ENCODE results near the gene ZFYVE19. TPM values are rescaled to one million over a fixed set of nuclear protein-coding genes. Genes with fewer than 3 reads are reported as not detected.

ZFYVE19 gene
- total and polyA plus RNA-seq, 2 donors (not counting 1 experiment from before 2014, with no cell fraction given): 14.1 to 21.3 TPM

DNA sequence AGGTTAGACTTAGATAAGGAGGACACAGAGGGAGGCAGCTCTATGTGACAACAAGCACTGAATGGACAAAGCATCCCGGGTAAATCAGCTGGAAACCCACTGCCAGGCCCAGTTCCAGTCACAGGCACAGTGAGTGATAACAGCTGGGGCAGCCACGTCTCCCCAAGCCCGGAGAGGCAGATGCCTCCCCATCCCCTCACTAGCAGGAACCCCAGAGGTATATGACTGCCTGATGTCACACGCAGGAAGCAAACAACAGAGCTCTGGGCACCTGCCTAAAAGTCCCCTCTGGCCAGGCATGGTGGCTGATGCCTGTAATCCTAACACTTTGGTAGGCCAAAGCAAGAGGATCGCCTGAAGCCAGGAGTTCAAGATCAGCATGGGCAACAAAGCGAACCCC lies 18.9 kb upstream of the ZFYVE19 start:
- Histone ChIP-seq H3K9me3 (ENCODE audit: control insufficient read depth, insufficient read depth, low read depth, low read length) (no peaks in the 10 kb centered on the region), H2AFZ (ENCODE audit: low read length) (no peak overlapping the region), H3K27ac (ENCODE audit: insufficient read depth, low read length) (no peak overlapping the region), H3K9ac (ENCODE audit: insufficient read depth, low read length) (no peak overlapping the region), H4K20me1 (ENCODE audit: control insufficient read depth, extremely low read depth, insufficient read depth, low read length) (no peaks in the 10 kb centered on the region), H3K27me3 (ENCODE audit: control insufficient read depth, insufficient read depth, low read length) (no peaks in the 10 kb centered on the region), H3K36me3 (ENCODE audit: control insufficient read depth, insufficient read depth, low read length) (no peaks in the 10 kb centered on the region), H3K79me2 (ENCODE audit: control insufficient read depth, insufficient read depth, low read length) (peaks cover 8% of the 10 kb centered on the region), H3K4me2 (ENCODE audit: extremely low read depth, insufficient read depth, low read length) (no peak overlapping the region), H3K4me3 (replicated peaks in 1 of 4; ENCODE audit: control extremely low read depth in 1 of 4, insufficient read depth in 1 of 4, low read depth in 3 of 4, low read length in 4 of 4) (no peak overlapping the region), H3K4me1 (ENCODE audit: control insufficient read depth, extremely low read depth, insufficient read depth, low read length) (peaks cover 8% of the 10 kb centered on the region)
- DNase-seq (ENCODE audit: low read depth in 2 of 2): no peak
- TF ChIP-seq EZH2 (IDR thresholded peaks at IDR 0.05; ENCODE audit: low read length, missing control alignments): no peak
- TF ChIP-seq, protein P1, sequence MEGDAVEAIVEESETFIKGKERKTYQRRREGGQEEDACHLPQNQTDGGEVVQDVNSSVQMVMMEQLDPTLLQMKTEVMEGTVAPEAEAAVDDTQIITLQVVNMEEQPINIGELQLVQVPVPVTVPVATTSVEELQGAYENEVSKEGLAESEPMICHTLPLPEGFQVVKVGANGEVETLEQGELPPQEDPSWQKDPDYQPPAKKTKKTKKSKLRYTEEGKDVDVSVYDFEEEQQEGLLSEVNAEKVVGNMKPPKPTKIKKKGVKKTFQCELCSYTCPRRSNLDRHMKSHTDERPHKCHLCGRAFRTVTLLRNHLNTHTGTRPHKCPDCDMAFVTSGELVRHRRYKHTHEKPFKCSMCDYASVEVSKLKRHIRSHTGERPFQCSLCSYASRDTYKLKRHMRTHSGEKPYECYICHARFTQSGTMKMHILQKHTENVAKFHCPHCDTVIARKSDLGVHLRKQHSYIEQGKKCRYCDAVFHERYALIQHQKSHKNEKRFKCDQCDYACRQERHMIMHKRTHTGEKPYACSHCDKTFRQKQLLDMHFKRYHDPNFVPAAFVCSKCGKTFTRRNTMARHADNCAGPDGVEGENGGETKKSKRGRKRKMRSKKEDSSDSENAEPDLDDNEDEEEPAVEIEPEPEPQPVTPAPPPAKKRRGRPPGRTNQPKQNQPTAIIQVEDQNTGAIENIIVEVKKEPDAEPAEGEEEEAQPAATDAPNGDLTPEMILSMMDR (conservative IDR thresholded peaks at IDR 0.05 in 1 of 2, IDR thresholded peaks at IDR 0.05 in 1 of 2; ENCODE audit: low read depth in 1 of 2, low read length in 2 of 2): no peak

DNA sequence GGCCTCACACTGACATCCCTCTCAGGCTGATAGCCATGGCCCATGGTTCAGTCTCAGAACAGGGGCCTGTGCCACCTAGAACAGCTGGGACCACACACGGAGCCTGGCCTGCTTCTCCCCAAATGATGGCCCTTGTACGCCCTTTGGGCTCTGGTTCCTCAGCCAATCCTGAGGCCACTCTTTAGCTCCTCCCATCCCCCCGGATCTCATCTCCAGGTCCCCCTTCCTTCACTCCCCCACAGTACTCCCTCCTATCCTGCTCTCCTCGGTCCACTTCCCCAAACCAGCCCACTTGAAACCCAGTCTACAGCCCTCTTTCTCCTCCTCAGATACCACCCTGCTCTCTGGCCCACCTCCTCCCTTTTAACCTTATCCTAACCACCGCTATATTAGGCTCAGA lies 17.8 kb upstream of the ZFYVE19 start:
- no peak overlapping the region for H3K4me2 ChIP-seq (ENCODE audit: extremely low read depth, insufficient read depth, low read length)
- no peak for DNase-seq (ENCODE audit: low read depth in 2 of 2)
- H3K9ac ChIP-seq (ENCODE audit: insufficient read depth, low read length): no peak overlapping the region
- no peaks in the 10 kb centered on the region for H3K9me3 ChIP-seq (ENCODE audit: control insufficient read depth, insufficient read depth, low read depth, low read length)
- peaks cover 8% of the 10 kb centered on the region for H3K79me2 ChIP-seq (ENCODE audit: control insufficient read depth, insufficient read depth, low read length)
- no peak overlapping the region for H3K4me3 ChIP-seq (replicated peaks in 1 of 4; ENCODE audit: control extremely low read depth in 1 of 4, insufficient read depth in 1 of 4, low read depth in 3 of 4, low read length in 4 of 4)
- H3K27ac ChIP-seq (ENCODE audit: insufficient read depth, low read length): no peak overlapping the region
- TF ChIP-seq EZH2 (IDR thresholded peaks at IDR 0.05; ENCODE audit: low read length, missing control alignments): no peak
- TF ChIP-seq, protein P1 (conservative IDR thresholded peaks at IDR 0.05 in 1 of 2, IDR thresholded peaks at IDR 0.05 in 1 of 2; ENCODE audit: low read depth in 1 of 2, low read length in 2 of 2): no peak
- no peaks in the 10 kb centered on the region for H3K27me3 ChIP-seq (ENCODE audit: control insufficient read depth, insufficient read depth, low read length)
- no peaks in the 10 kb centered on the region for H4K20me1 ChIP-seq (ENCODE audit: control insufficient read depth, extremely low read depth, insufficient read depth, low read length)
- no peaks in the 10 kb centered on the region for H3K36me3 ChIP-seq (ENCODE audit: control insufficient read depth, insufficient read depth, low read length)
- peaks cover 11% of the 10 kb centered on the region for H3K4me1 ChIP-seq (ENCODE audit: control insufficient read depth, extremely low read depth, insufficient read depth, low read length)
- H2AFZ ChIP-seq (ENCODE audit: low read length): no peak overlapping the region

DNA sequence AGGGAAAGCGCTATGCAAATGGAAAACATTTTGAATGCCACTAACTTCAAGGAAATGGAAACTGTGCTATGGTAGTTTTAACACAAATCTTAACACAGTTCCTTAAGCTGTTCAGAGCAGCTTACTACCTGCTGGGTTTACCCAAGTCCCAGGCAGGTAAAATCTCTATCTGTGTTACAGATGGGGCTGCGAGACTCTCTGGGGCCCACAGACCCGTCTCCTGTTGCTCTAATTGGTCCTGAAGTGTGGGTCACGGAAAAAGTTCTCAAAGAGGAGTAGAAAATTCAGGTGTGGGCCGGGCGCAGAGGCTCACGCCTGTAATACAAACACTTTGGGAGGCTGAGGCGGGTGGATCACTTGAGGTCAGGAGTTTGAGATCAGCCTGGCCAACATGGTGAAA lies 16.9 kb upstream of the ZFYVE19 start:
- Histone ChIP-seq H3K9me3 (ENCODE audit: control insufficient read depth, insufficient read depth, low read depth, low read length) (no peaks in the 10 kb centered on the region), H4K20me1 (ENCODE audit: control insufficient read depth, extremely low read depth, insufficient read depth, low read length) (no peaks in the 10 kb centered on the region), H3K36me3 (ENCODE audit: control insufficient read depth, insufficient read depth, low read length) (no peaks in the 10 kb centered on the region), H3K4me3 (replicated peaks in 1 of 4; ENCODE audit: control extremely low read depth in 1 of 4, insufficient read depth in 1 of 4, low read depth in 3 of 4, low read length in 4 of 4) (no peak overlapping the region), H2AFZ (ENCODE audit: low read length) (no peak overlapping the region), H3K4me1 (ENCODE audit: control insufficient read depth, extremely low read depth, insufficient read depth, low read length) (peaks cover 11% of the 10 kb centered on the region), H3K79me2 (ENCODE audit: control insufficient read depth, insufficient read depth, low read length) (peaks cover 8% of the 10 kb centered on the region), H3K4me2 (ENCODE audit: extremely low read depth, insufficient read depth, low read length) (no peak overlapping the region), H3K27me3 (ENCODE audit: control insufficient read depth, insufficient read depth, low read length) (no peaks in the 10 kb centered on the region), H3K27ac (ENCODE audit: insufficient read depth, low read length) (no peak overlapping the region), H3K9ac (ENCODE audit: insufficient read depth, low read length) (no peak overlapping the region)
- TF ChIP-seq, protein P1 (conservative IDR thresholded peaks at IDR 0.05 in 1 of 2, IDR thresholded peaks at IDR 0.05 in 1 of 2; ENCODE audit: low read depth in 1 of 2, low read length in 2 of 2): no peak
- no peak for TF ChIP-seq EZH2 (IDR thresholded peaks at IDR 0.05; ENCODE audit: low read length, missing control alignments)
- no peak for DNase-seq (ENCODE audit: low read depth in 2 of 2)

Data from fibroblast of lung (primary cell).